A673 (cell line): ENCODE measurements around the gene MSH3. TPM values are rescaled to one million over a fixed set of nuclear protein-coding genes. Genes with fewer than 3 reads are reported as not detected.
A peak's percentile ranks its signal among the peaks of the same experiment; 100 is the strongest.

Experiments
- Bru-seq: library from RNA; stranded (reverse); fragments of 400-500 nt; gene quantifications from one replicate; lab custom pipeline; 2021; lab: Mats Ljungman, UMichigan
- BruChase-seq, 2 experiments: library from RNA; stranded (reverse); fragments of 400-500 nt; gene quantifications; one replicate each; lab custom pipeline; 2021; lab: Mats Ljungman, UMichigan
- BruUV-seq: library from RNA; stranded (reverse); fragments of 400-500 nt; replicated peaks from 2 replicates; lab custom pipeline; 2021; lab: Mats Ljungman, UMichigan
- CTCF ChIA-PET: fragments of 300-600 bp; sonication (Branson Sonifier 250); formaldehyde crosslinking; loops from one replicate; lab custom pipeline; 2022; ENCODE audit warnings: antibody characterized with exemption; lab: Charles Lee
- POLR2A ChIA-PET: fragments of 300-600 bp; sonication (Branson Sonifier 250); formaldehyde crosslinking; loops from one replicate; lab custom pipeline; 2022; ENCODE audit warnings: antibody characterized with exemption; ENCODE audit not compliant: low non-redundant PET; lab: Charles Lee
- DNase-seq: peaks from one replicate; pipeline ENCODE4 v3.0.0-alpha.2; 2015; ENCODE audit warnings: low spot score
- H3K27ac ChIP-seq: fragments of 200-600 bp; sonication (generic); 2 replicates; pipeline ENCODE4 v1.5.1; 2016; ENCODE audit warnings: mixed run types, low read depth, mild to moderate bottlenecking, mixed read lengths, antibody characterized with exemption, low read length; ENCODE audit not compliant: poor library complexity, severe bottlenecking
- H3K27me3 ChIP-seq: fragments of 200-600 bp; sonication (generic); replicated peaks from 2 replicates; pipeline ENCODE4 v1.6.1; 2017; ENCODE audit warnings: mixed run types, low read depth, mild to moderate bottlenecking, mixed read lengths, antibody characterized with exemption, low read length; ENCODE audit not compliant: insufficient read depth, poor library complexity
- H3K36me3 ChIP-seq: fragments of 200-600 bp; sonication (generic); 2 replicates; pipeline ENCODE4 v1.6.1; 2016; ENCODE audit warnings: mixed run types, mild to moderate bottlenecking, mixed read lengths, antibody characterized with exemption, low read length; ENCODE audit not compliant: insufficient read depth, poor library complexity, severe bottlenecking
- H3K4me1 ChIP-seq: fragments of 200-600 bp; sonication (generic); 2 replicates; pipeline ENCODE4 v1.6.1; 2017; ENCODE audit warnings: mixed run types, mild to moderate bottlenecking, mixed read lengths, antibody characterized with exemption, low read length; ENCODE audit not compliant: insufficient read depth, poor library complexity, severe bottlenecking
- H3K4me3 ChIP-seq: fragments of 200-600 bp; sonication (generic); 2 replicates; pipeline ENCODE4 v1.5.1; 2016; ENCODE audit warnings: low read depth, mixed run types, mild to moderate bottlenecking, mixed read lengths, low read length; ENCODE audit not compliant: poor library complexity, severe bottlenecking
- H3K9me3 ChIP-seq: fragments of 200-600 bp; sonication (generic); 2 replicates; pipeline ENCODE4 v1.6.1; 2016; ENCODE audit warnings: mixed run types, low read depth, mild to moderate bottlenecking, mixed read lengths, antibody characterized with exemption, low read length; ENCODE audit not compliant: poor library complexity, severe bottlenecking
- EZH2 ChIP-seq: fragments of 200-600 bp; sonication (generic); IDR thresholded peaks from 2 replicates; pipeline ENCODE4 v1.6.1; 2017; ENCODE audit warnings: borderline replicate concordance, low read depth, mild to moderate bottlenecking, mixed read lengths, antibody characterized with exemption, low read length; ENCODE audit not compliant: poor library complexity, severe bottlenecking
- intact Hi-C: fragments of 100-400 bp; cut with micrococcal nuclease; formaldehyde crosslinking; loops from one replicate; pipeline ENCODE4 v1.10.0; 2022; ENCODE audit not compliant: unreplicated experiment
- long read RNA-seq: library from polyadenylated mRNA; stranded (forward); transcript quantifications from one replicate; pipeline ENCODE4 v2.0.0, GENCODE V29; 2022
- total RNA-seq: library from RNA; stranded (reverse); gene quantifications from 2 replicates; pipeline ENCODE4 v1.2.3, GENCODE V29; 2021
- TF ChIP-seq, protein P1 (sequence below): fragments of 300-800, 200-600 bp; sonication (generic); conservative IDR thresholded peaks from 2 replicates; pipeline ENCODE4 v1.5.1; 2017; ENCODE audit warnings: low read depth, mild to moderate bottlenecking, antibody characterized with exemption, low read length, moderate library complexity, mixed read lengths

Gene MSH3
- total RNA-seq (16.2 and 18.4 TPM in 2 replicates), Bru-seq, nascent RNA (percentile 77 among the genes with signal in this experiment), BruChase-seq, experiment 1, labeled RNA remaining after a 2-hour chase (percentile 65 among the genes with signal in this experiment), BruChase-seq, experiment 2, labeled RNA remaining after a 6-hour chase (percentile 64 among the genes with signal in this experiment)
- long read RNA-seq, full-length matches to known transcripts = 22 of 24 reads
- long read RNA-seq, partial matches to known transcripts = 2 of 24 reads
- long read RNA-seq, other reads (novel, unspliced or antisense) = 0 of 24 reads

DNA sequence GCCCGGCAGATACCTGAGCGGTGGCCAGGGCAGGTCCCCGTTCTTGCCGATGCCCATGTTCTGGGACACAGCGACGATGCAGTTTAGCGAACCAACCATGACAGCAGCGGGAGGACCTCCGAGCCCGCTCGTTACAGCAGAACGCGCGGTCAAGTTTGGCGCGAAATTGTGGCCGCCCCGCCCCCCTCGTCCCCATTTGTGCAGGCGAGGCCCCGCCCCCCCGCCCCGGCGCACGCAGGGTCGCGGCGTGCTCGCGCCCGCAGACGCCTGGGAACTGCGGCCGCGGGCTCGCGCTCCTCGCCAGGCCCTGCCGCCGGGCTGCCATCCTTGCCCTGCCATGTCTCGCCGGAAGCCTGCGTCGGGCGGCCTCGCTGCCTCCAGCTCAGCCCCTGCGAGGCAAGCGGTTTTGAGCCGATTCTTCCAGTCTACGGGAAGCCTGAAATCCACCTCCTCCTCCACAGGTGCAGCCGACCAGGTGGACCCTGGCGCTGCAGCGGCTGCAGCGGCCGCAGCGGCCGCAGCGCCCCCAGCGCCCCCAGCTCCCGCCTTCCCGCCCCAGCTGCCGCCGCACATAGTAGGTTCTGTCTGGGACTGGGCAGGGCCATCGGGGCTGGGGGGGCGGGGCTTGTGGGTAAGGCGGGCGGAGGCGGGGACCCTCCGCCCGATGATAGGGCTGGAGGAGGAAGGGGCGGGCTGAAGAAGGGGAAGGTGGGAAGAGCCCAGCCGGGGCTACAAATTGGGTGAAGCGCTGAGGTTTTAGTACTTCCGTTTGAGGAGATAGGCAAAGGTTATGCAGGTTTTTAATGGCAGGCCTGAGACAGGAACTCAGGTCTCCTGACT lies at the start of gene MSH3, which contains the start of gene DHFR:
TSS of gene MSH3 (plus strand) at position 262 of the 840 bp plus-strand sequence. CDS start at position 338, 76 bp downstream.
TSS of gene DHFR (minus strand) at position 593 of the 840 bp plus-strand sequence. CDS start at position 99, 494 bp downstream.
- H3K9me3 ChIP-seq = no peaks in the 10 kb centered on the region
- no TSS peak for BruUV-seq
- H3K36me3 ChIP-seq = peaks cover 23% of the 10 kb centered on the region
- H3K27me3 ChIP-seq = no peaks in the 10 kb centered on the region
- intact Hi-C loops = loop anchor here (2.0 kb wide), 1 partner anchor 172 kb away; no protein-coding TSS in a partner anchor
- H3K4me3 ChIP-seq = peak within 1 kb of the TSS; percentile 97
- POLR2A ChIA-PET = interaction anchor here (0.6 kb wide), 1 partner anchor 97 kb away, joined by 4 read pairs; no protein-coding TSS in a partner anchor
- CTCF ChIA-PET = no interaction called here
- H3K27ac ChIP-seq = peak within 1 kb of the TSS; percentile 97
- peak; percentile 95 for DNase-seq
- TF ChIP-seq, protein P1, sequence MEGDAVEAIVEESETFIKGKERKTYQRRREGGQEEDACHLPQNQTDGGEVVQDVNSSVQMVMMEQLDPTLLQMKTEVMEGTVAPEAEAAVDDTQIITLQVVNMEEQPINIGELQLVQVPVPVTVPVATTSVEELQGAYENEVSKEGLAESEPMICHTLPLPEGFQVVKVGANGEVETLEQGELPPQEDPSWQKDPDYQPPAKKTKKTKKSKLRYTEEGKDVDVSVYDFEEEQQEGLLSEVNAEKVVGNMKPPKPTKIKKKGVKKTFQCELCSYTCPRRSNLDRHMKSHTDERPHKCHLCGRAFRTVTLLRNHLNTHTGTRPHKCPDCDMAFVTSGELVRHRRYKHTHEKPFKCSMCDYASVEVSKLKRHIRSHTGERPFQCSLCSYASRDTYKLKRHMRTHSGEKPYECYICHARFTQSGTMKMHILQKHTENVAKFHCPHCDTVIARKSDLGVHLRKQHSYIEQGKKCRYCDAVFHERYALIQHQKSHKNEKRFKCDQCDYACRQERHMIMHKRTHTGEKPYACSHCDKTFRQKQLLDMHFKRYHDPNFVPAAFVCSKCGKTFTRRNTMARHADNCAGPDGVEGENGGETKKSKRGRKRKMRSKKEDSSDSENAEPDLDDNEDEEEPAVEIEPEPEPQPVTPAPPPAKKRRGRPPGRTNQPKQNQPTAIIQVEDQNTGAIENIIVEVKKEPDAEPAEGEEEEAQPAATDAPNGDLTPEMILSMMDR = no peak
- TF ChIP-seq EZH2 = no peak
- H3K4me1 ChIP-seq = peaks cover 16% of the 10 kb centered on the region

DNA sequence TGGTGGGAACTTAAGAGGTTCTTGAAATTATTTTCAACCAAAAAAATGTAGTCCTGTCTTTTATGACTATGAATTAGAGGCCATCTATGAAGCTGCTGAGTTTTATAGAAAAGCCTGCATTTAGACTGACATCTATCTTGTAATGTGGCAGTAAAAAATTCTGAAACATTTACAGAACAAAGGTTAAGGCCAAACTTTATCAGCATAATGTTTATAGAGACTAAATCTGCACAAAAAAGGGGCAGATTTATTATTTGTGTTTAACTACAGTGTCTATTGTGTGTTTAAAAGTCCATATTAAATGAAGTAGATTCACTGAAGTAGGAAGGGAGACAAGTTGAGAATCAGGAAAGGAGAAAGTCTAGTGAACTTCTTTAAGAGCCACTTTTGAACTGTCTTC lies 47.1 kb upstream of the MSH3 start:
- TF ChIP-seq, protein P1 = no peak
- TF ChIP-seq EZH2 = no peak
- ChIA-PET CTCF (no interaction called here), POLR2A (no interaction called here)
- H3K4me1 ChIP-seq = no peaks in the 10 kb centered on the region
- no peak overlapping the region for H3K27ac ChIP-seq
- no peak for DNase-seq
- intact Hi-C loops = no loop called here
- no TSS peak for BruUV-seq
- no peaks in the 10 kb centered on the region for H3K9me3 ChIP-seq
- H3K36me3 ChIP-seq = no peaks in the 10 kb centered on the region
- no peak overlapping the region for H3K4me3 ChIP-seq
- H3K27me3 ChIP-seq = no peaks in the 10 kb centered on the region

DNA sequence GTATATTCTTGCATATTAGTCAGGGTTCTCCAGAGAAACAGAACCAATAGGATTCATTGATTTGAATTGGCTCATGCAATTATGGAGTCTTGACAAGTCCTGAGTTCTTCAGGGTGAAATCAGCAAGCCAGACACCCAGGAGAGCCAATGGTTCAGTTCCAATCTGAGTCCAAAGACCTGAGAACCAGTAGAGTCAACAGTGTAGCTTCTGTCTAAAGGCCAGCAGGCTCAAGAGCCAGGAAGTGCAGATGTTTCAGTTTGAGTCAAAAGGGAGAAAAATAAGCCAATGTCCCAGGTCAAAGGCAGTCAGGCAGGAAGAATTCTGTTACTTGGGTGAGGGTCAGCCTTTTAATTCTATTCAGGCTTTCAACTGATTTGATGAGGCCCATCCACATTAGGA lies 46.6 kb upstream of the MSH3 start:
- no peak overlapping the region for H3K27ac ChIP-seq
- no peaks in the 10 kb centered on the region for H3K36me3 ChIP-seq
- TF ChIP-seq EZH2 = no peak
- TF ChIP-seq, protein P1 = no peak
- POLR2A ChIA-PET = no interaction called here
- no peaks in the 10 kb centered on the region for H3K9me3 ChIP-seq
- intact Hi-C loops = no loop called here
- DNase-seq = no peak
- no peaks in the 10 kb centered on the region for H3K4me1 ChIP-seq
- CTCF ChIA-PET = no interaction called here
- no peaks in the 10 kb centered on the region for H3K27me3 ChIP-seq
- no TSS peak for BruUV-seq
- no peak overlapping the region for H3K4me3 ChIP-seq
